AG04449 (cell line): ENCODE measurements around the gene LILRA2.

Experiments used
- CTCF ChIA-PET: fragments of 350-600 bp; formaldehyde crosslinking; extraction: SDS; loops from one replicate; lab custom pipeline; 2021; ENCODE audit warnings: antibody characterized with exemption; lab: Yijun Ruan, JAX
- POLR2A ChIA-PET: fragments of 400-600, 350-600 bp; formaldehyde crosslinking; extraction: SDS; loops from one replicate; lab custom pipeline; 2020; ENCODE audit warnings: antibody characterized with exemption, inconsistent platforms; lab: Yijun Ruan, JAX
- DNase-seq: peaks from one replicate; pipeline ENCODE4 v3.0.0-alpha.2; 2010; ENCODE audit warnings: low read depth, low spot score
- H3K4me3 ChIP-seq: 2 replicates; pipeline ENCODE4 v1.5.1; 2011; ENCODE audit warnings: low read depth, mild to moderate bottlenecking, control low read depth, low read length
- CTCF ChIP-seq: IDR thresholded peaks from one replicate; pipeline ENCODE4 v1.5.1; 2011; ENCODE audit warnings: mild to moderate bottlenecking, moderate library complexity, low read length, control low read depth, inconsistent platforms; ENCODE audit not compliant: insufficient read depth; ENCODE audit errors: missing control alignments

The LILRA2 gene

DNA sequence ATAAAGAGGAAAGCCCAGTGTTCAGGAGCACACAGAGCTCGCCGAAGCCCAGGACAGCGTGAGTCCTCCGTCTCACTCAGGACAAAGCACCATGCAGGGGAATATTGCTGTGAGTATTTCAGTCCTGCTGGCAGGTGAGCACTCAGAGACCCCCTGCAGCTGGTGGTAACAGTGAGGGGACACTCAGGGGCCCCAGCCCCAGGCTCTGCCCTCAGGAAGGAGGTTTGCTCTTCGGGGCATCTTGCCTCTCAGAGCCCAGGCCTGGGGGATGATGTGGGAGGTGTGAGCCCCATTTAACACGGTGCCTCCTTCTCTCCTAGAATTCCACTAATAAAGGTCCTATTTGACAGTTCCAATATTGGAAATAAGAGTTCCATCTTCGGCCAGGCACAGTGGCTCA, 34.6 kb downstream of the LILRA2 start:
- DNase-seq = no peak
- no peak overlapping the region for H3K4me3 ChIP-seq
- ChIA-PET CTCF (no interaction called here), POLR2A (no interaction called here)
- TF ChIP-seq CTCF = no peak

DNA sequence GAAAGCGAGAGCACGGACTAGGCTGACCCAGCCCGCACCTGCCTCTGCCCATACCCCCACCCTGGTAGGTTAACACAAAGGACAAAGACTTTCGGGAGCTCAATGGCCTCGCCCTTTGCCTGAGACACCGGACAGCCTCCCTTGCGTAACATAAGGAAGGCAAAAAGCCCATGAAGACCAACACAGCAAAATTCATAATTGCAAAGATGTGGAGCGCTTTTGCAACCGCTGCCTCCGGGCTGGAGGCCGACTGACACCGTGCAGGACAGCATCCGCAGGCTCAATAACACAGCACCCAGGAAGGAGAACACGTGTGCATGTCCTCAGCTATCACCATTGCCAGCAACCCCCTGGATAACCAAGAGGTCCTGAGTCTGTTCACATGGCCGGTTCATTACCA, 35.2 kb downstream of the LILRA2 start:
- no peak overlapping the region for H3K4me3 ChIP-seq
- DNase-seq = no peak
- CTCF ChIA-PET = no interaction called here
- POLR2A ChIA-PET = no interaction called here
- no peak for TF ChIP-seq CTCF

GRCh38 chr19:54609356-54609791, 35.8 kb downstream of the LILRA2 start:
- TF ChIP-seq CTCF = no peak
- CTCF ChIA-PET = no interaction called here
- no peak for DNase-seq
- POLR2A ChIA-PET = no interaction called here
- H3K4me3 ChIP-seq = no peak overlapping the region

- no peak for DNase-seq
- ChIA-PET POLR2A (no interaction called here), CTCF (no interaction called here)
- no peak for TF ChIP-seq CTCF
- no peak overlapping the region for H3K4me3 ChIP-seq
These were observed 38.8 kb downstream of the LILRA2 start for GRCh38 chr19:54612428-54612827.

GRCh38 chr19:54614726-54615125, 41.1 kb downstream of the LILRA2 start:
- POLR2A ChIA-PET = no interaction called here
- no peak overlapping the region for H3K4me3 ChIP-seq
- TF ChIP-seq CTCF = no peak
- CTCF ChIA-PET = no interaction called here
- no peak for DNase-seq

DNA sequence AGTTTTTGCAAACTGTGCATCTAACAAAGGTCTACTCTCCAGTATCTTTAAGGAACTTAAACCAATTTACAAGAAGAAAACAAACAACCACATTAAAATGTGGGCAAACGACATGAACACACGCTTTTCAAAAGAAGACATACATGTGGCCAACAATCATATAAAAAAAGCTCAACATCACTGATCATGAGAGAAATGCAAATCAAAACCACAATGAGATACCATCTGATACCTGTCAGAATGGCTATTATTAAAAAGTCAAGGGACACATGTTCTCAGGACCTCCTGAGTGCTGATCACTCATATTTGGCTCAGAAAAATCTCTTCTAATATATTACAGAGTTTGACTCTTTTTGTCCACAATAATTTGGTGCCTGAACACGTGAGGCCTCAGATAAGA, 42.5 kb downstream of the LILRA2 start:
- no peak for TF ChIP-seq CTCF
- DNase-seq = no peak
- no peak overlapping the region for H3K4me3 ChIP-seq
- ChIA-PET POLR2A (no interaction called here), CTCF (no interaction called here)
